Limb (tissue), 2 donors: Measurements from ENCODE around the gene TEKT1.
A peak's percentile ranks its signal among the peaks of the same experiment; 100 is the strongest.

Experiments used
- DNase-seq, 2 donors: peaks; one replicate each; pipeline ENCODE4 v3.0.0-alpha.2; 2016; ENCODE audit errors: extremely low spot score in 2 of 2

Gene TEKT1

DNA sequence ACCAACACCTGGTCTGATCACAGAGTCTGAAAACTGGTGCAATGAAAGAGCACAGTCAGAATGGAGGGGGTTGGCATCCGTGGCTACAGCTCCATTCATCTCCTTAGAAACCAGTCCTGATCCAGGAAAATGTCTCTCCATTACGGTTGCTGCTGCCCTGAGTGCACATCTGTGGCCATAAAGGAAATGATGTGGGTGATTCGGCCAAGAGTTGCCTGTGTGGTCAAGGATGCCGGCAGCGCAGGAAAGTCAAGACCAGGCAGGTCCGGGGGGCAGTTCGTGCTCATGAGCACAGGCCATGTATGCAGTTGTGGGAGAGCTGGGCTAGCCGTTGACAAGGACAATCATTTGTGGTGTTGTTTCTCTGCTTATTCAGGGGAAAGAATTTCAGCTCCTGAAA, 69.8 kb downstream of the TEKT1 start:
- no peak for DNase-seq

DNA sequence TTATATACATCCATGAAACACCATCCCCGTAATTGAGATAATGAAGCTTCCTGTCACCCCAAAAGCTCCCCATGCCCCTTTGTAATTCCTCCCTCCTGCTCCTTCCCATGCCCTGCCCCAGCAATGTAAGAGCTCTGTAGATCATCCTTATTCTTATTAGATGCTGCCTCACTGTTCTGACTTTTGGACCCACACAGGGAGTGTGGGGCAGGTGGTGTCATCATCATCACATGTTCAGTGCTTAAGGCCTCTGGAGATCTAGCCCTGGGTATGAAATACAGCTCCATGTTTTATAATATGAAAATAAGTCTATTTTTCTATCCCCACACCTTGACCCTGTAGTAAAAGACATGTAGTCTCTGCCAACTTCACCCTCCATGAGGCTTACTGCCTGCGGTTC, 73.8 kb downstream of the TEKT1 start:
- no peak for DNase-seq

DNA sequence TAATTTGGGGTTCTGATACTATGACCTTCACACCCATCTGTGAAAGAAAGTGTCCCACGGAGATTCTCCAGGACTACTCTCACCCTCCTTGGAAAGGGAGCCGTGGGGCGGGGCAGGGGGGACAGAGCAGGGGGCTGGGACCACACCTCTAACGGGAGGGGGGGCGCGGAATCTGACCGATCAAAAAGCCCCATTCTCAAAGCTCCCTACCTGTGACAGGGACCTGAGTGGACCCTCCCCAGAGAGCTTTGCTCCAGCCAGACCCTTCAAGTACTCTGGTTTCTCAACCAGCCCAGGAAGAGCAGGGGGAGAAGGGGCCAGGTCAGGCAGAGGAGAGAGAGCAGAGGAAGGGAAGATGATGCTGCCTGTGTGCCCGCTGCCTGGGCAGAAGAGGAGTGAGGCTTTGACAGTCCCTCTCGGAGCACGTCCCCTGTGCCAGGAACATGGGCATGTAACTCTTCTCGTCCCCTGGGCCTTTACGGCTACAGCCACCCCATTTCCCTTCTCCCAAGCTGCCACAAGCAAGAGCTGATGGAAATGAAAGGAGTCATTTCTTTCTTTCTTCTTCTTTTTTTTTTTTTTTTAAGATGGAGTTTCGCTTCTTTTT, 75.0 kb downstream of the TEKT1 start:
- DNase-seq = no peak

DNA sequence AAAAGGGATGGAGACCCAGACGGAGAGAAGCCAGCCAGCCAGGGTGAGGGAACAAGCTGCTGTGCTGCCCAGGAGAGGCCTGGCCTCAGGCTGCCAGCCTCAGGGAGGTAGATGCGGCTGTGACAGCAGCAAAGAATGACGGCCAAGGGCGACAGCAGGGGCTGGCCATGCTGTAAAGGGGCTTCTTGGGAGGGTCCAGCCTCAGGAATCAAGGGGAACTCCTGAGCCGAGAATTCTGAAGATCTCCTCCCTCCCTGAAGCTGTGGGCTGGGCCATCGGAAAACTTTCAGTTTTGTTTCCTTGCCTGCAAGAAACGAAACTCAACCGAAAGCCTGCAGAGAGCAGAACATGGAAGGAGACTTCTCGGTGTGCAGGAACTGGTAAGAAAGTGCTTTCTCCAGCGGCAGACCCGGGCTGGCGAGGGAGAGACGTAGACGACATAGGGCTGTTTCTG, 75.8 kb downstream of the TEKT1 start, which contains the start of gene XAF1:
XAF1 (plus strand) TSS at position 316 of the 454 bp plus-strand sequence; CDS start at position 349, 33 bp downstream.
- peak in 1 of 2 donors; percentile 1 for DNase-seq

DNA sequence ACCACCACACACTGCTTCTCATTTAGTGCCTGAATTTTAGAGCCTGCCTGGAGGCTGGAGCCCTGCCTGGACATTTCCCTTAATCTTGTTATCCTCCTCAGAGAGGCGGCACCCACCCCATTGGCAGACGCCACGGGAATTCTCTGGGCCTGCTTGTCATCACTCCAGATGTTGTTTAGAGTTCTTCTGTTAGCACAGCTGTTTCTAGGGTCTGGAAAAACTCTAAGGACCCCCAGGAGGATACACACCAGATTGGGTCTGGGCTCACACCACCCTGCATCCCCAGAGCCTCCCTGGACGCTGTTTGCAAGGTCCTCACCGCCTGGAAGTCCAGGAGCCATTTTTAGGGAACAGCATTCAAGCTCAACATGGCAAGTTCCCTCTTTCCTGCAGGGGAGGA, 76.2 kb downstream of the TEKT1 start:
- no peak for DNase-seq

DNA sequence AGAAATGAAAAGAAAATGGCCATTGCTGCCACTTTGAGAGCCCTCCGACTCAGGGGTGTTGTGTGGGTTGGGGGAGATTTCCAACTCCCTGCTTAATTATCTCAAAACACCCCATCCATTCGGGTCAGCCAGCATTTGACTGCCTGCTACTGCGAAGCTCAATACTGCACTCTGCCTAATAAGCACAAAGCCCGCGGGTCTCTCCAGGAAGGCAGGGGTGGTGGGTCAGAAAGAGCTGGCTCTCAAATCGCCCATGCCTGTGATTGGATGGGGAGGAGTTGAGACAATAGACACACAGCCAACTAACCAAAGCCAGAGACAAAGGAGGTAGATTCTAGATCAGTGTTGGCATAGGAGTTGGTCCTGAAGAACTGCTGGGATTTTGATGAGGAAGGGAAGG, 78.0 kb downstream of the TEKT1 start:
- DNase-seq = no peak

DNA sequence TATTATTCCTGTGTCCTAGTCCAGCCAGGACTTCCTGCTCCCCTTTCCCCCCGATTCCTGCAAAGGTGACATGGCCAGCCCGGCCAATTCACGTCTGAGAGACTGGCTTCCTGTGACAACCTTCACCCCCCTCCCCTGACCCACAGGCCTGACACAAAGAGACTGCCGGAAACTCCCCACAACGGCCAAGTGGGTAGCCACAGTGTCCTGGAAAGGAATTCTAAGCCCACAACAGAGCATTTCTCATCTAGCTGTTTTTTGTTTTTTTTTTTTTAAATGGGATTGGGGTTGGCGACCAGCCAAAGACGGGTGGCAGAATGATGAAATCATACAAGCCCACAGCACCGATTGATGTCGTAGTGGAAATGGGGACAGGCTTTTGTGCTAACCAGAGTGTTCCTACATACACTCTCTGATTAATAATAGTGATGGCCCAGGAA, 78.5 kb downstream of the TEKT1 start:
- peak; percentile 3 to 38 for DNase-seq

DNA sequence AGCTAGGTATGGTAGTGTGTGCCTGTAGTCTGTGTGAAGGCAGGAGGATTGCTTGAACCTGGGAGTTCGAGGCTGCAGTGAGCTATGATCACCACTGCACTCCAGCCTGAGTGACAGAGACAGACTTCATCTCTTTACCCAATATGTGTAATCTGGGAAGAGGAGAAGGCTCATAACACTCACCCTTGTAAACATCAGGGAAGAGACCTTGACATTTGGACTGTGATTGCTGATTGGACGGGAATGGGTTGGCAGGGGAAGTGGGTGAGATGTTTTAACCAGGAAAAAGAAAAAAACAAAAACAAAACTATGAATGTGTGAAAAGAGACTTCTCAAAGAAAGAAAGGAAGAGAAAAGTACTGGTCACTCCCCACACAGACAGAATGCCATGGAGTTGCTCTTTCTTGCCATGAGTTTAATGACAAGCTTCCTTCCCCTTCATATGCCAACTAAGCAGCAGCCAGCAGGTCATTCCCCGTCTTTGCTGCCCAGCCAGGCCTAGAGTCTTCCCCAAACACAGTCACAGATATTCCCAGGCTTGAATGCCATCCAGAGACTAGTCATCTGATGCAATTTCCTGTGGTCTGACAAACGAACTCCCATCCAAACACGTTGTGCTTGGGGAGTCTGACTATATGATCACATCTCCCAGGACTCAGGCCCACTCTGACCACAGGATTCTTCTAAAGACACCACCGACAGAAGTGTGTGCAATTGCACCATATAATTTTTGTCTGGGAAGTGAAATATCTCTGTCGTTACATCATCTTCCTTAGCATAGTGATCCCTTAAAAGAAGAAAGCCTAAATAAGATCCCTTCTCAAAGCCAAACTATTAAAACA, 79.2 kb downstream of the TEKT1 start:
- peak in 1 of 2 donors; percentile 4 for DNase-seq

DNA sequence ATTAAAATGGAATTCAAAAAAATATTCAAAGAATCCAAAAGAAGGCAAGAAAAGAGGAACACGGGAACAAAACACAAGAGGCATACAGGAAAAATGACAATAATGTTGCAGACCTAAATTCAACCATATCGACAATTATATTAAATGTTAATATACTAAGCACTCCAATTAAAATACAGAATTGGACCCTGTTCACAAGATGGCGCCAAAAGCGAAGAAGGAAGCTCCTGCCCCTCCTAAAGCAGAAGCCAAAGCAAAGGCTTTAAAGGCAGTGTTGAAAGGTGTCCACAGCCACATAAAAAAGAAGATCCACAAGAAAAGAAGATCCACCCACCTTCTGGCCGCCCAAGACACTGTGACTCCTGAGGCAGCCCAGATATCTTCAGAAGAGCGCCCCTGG, 82.0 kb downstream of the TEKT1 start:
- DNase-seq = no peak

DNA sequence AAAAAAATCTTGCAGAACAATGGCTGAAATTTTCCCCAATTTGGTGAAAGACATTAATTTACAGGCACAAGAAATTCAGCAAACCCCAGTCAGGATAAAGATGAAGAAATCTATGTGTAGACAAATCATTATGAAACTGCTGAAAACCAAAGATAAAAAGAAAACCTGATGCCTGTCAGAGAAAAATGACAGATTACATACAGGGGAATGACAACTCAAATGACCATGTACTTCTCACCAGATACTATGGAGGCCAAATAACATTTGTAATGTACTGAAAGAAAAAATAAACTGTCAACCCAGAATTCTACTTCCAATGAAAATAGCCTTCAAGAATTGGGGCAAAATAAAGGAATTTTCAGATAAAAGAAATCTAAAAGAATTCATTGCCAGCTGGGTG, 82.9 kb downstream of the TEKT1 start:
- no peak for DNase-seq
